SK-N-SH (cell line): ENCODE data around the gene SGMS2. TPM values are rescaled to one million over a fixed set of nuclear protein-coding genes. Genes with fewer than 3 reads are reported as not detected.

Experiments
- CTCF ChIA-PET: fragments of 300-600, 350-600 bp; formaldehyde crosslinking; extraction: SDS; loops from one replicate; lab custom pipeline; 2021; lab: Yijun Ruan, JAX
- POLR2A ChIA-PET: fragments of 350-600 bp; sonication (Branson Sonifier 250); formaldehyde crosslinking; extraction: SDS; loops from one replicate; lab custom pipeline; 2020; ENCODE audit warnings: antibody characterized with exemption, inconsistent platforms; lab: Yijun Ruan, JAX
- DNase-seq: peaks from one replicate; pipeline ENCODE4 v3.0.0; 2012
- H2AFZ ChIP-seq: fragments of 200-600 bp; sonication (generic); 2 replicates; pipeline ENCODE4 v1.8.1; 2016; ENCODE audit warnings: antibody characterized with exemption, mild to moderate bottlenecking, low read depth
- H3F3A ChIP-seq: fragments of 200-600 bp; sonication (generic); replicated peaks from 2 replicates; pipeline ENCODE3; 2016; ENCODE audit warnings: antibody characterized with exemption, mild to moderate bottlenecking; ENCODE audit not compliant: insufficient read depth
- H3K27ac ChIP-seq, 2 experiments: fragments of 200-500 bp in 1 of 2; fragments of 200-600 bp in 1 of 2; sonication (Bioruptor generic) in 1 of 2; sonication (generic), shearing (Covaris generic) in 1 of 2; 2 replicates each; pipeline versions ENCODE4 v1.5.1 to v1.6.1; 2014 to 2016; ENCODE audit warnings: low read depth in 2 of 2, inconsistent platforms in 1 of 2, low read length in 1 of 2, mild to moderate bottlenecking in 1 of 2, mixed read lengths in 1 of 2
- H3K27me3 ChIP-seq: fragments of 200-600 bp; sonication (generic), shearing (Covaris generic); 2 replicates; pipeline ENCODE4 v1.6.1; 2016; ENCODE audit warnings: mixed run types; ENCODE audit not compliant: insufficient read depth
- H3K36me3 ChIP-seq, 2 experiments: fragments of 200-500 bp in 1 of 2; fragments of 200-600 bp in 1 of 2; sonication (Bioruptor generic) in 1 of 2; sonication (generic) in 1 of 2; replicated peaks in 1 of 2; 2 replicates each; pipeline versions ENCODE3 to v1.5.1; 2014 to 2016; ENCODE audit warnings: low read length in 1 of 2, mild to moderate bottlenecking in 1 of 2; ENCODE audit not compliant: insufficient read depth in 2 of 2, control insufficient read depth in 1 of 2
- H3K4me1 ChIP-seq, 2 experiments: fragments of 200-500 bp in 1 of 2; fragments of 200-600 bp in 1 of 2; sonication (Bioruptor generic) in 1 of 2; sonication (generic), shearing (Covaris generic) in 1 of 2; 2 replicates each; pipeline versions ENCODE4 v1.5.1 to v1.6.1; 2014 to 2016; ENCODE audit warnings: low read depth in 1 of 2, low read length in 1 of 2, mixed run types in 1 of 2; ENCODE audit not compliant: insufficient read depth in 2 of 2, control insufficient read depth in 1 of 2
- H3K4me2 ChIP-seq: fragments of 200-600 bp; sonication (generic), shearing (Covaris generic); 2 replicates; pipeline ENCODE4 v1.6.1; 2017; ENCODE audit warnings: mixed run types
- H3K4me3 ChIP-seq, 2 experiments: fragments of 200-500 bp in 1 of 2; fragments of 200-600 bp in 1 of 2; sonication (Bioruptor generic) in 1 of 2; sonication (generic), shearing (Covaris generic) in 1 of 2; 2 replicates each; pipeline versions ENCODE4 v1.5.1 to v1.8.1; 2014 to 2016; ENCODE audit warnings: low read depth in 2 of 2, inconsistent platforms in 1 of 2, low read length in 1 of 2, mild to moderate bottlenecking in 1 of 2, mixed read lengths in 1 of 2, moderate library complexity in 1 of 2
- H3K79me2 ChIP-seq: fragments of 200-600 bp; sonication (generic); 2 replicates; pipeline ENCODE4 v1.8.1; 2017; ENCODE audit warnings: mild to moderate bottlenecking; ENCODE audit not compliant: insufficient read depth
- H3K9ac ChIP-seq: fragments of 200-600 bp; sonication (generic); 2 replicates; pipeline ENCODE4 v1.6.1; 2017; ENCODE audit warnings: mixed run types
- H3K9me2 ChIP-seq: fragments of 200-600 bp; sonication (generic); 2 replicates; pipeline ENCODE4 v1.6.1; 2017; ENCODE audit warnings: mixed run types
- H3K9me3 ChIP-seq: fragments of 200-600 bp; sonication (generic); 2 replicates; pipeline ENCODE4 v1.6.1; 2017; ENCODE audit warnings: mixed run types, mild to moderate bottlenecking, moderate library complexity
- H4K20me1 ChIP-seq: fragments of 200-600 bp; sonication (generic); 2 replicates; pipeline ENCODE4 v1.6.1; 2017; ENCODE audit warnings: mild to moderate bottlenecking, mixed run types; ENCODE audit not compliant: insufficient read depth
- FOXM1 ChIP-seq: IDR thresholded peaks from 2 replicates; pipeline ENCODE4 v1.4.0; 2012; ENCODE audit warnings: low read depth, mild to moderate bottlenecking
- RAD21 ChIP-seq: IDR thresholded peaks from 2 replicates; pipeline ENCODE4 v1.6.1; 2012; ENCODE audit warnings: mild to moderate bottlenecking, low read length
- RCOR1 ChIP-seq: fragments of 150-350 bp; IDR thresholded peaks from 2 replicates; pipeline ENCODE4 v1.6.1; 2017; ENCODE audit warnings: antibody characterized with exemption, low read length
- RFX5 ChIP-seq: IDR thresholded peaks from 2 replicates; pipeline ENCODE4 v1.6.1; 2012; ENCODE audit warnings: mild to moderate bottlenecking, improper control_type of control experiment, low read length
- SMC3 ChIP-seq: IDR thresholded peaks from 2 replicates; pipeline ENCODE4 v1.6.1; 2012; ENCODE audit warnings: low read depth, low read length, improper control_type of control experiment
- WGBS: methylation state at CpG from one replicate; pipeline ENCODE4 v1.1.6; 2017; ENCODE audit warnings: low lambda C conversion rate; 5-methylcytosine and 5-hydroxymethylcytosine counted together
- polyA plus RNA-seq, 3 experiments: library from polyadenylated mRNA; depleted of rRNA; stranded (reverse); fragments of >200 nt; gene quantifications; 2 replicates each; pipeline ENCODE4 v1.2.3, GENCODE V29; 2012
- TF ChIP-seq, protein P1 (sequence below): fragments of 200-600 bp; sonication (generic); IDR thresholded peaks from 2 replicates; pipeline ENCODE4 v1.6.1; 2017; ENCODE audit warnings: antibody characterized with exemption, mild to moderate bottlenecking, moderate library complexity
- TF ChIP-seq, protein P2 (sequence below): fragments of 150-350 bp; IDR thresholded peaks from 2 replicates; pipeline ENCODE4 v1.6.1; 2016; ENCODE audit warnings: mild to moderate bottlenecking, low read depth, low read length
- TF ChIP-seq, protein P3 (sequence below): fragments of 150-350 bp; IDR thresholded peaks from 2 replicates; pipeline ENCODE4 v1.6.1; 2017; ENCODE audit warnings: antibody characterized with exemption, low read length, low read depth, borderline replicate concordance

Gene SGMS2
- polyA plus RNA-seq, 1 of the 3 experiments (the other 2 are of a cell fraction) = 0.82 TPM

DNA sequence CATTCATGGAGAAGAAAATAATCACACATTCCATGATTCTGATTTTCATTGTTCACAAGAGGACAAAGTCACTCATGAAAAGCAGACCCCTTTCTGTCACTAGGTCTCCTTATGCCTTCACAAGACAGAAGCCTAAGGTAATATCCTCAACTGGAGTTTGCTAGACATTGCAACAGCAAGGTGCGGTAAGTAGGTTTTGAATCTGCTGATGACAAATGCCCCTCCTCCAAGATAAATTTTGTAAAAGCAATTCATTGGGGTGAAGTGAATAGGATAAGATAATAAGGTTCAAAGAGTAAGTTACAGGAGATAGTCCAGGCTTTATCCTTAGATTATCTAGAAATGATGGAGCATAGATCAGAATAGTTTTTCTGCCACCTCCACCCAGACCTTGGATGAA is 90.5 kb downstream of the SGMS2 start:
- ChIA-PET CTCF (interaction anchor here (0.6 to 3.0 kb wide), 3 partner anchors 153 to 157 kb away, joined by 3 to 19 read pairs (median 15); no protein-coding TSS in a partner anchor), POLR2A (no interaction called here)
- Histone ChIP-seq H3K27ac (no peak overlapping the region), H2AFZ (no peak overlapping the region), H3K9ac (no peak overlapping the region), H3K9me2 (no peaks in the 10 kb centered on the region), H3K4me1 (no peaks in the 10 kb centered on the region; a peak in 1 of 4 replicates), H3K79me2 (no peaks in the 10 kb centered on the region), H4K20me1 (no peaks in the 10 kb centered on the region), H3K9me3 (no peaks in the 10 kb centered on the region), H3K4me3 (no peak overlapping the region), H3K4me2 (no peak overlapping the region), H3K36me3 (no peaks in the 10 kb centered on the region), H3K27me3 (no peaks in the 10 kb centered on the region), H3F3A (no peaks in the 10 kb centered on the region)
- TF ChIP-seq SMC3 = no peak
- no peak for TF ChIP-seq RFX5
- TF ChIP-seq, protein P1, sequence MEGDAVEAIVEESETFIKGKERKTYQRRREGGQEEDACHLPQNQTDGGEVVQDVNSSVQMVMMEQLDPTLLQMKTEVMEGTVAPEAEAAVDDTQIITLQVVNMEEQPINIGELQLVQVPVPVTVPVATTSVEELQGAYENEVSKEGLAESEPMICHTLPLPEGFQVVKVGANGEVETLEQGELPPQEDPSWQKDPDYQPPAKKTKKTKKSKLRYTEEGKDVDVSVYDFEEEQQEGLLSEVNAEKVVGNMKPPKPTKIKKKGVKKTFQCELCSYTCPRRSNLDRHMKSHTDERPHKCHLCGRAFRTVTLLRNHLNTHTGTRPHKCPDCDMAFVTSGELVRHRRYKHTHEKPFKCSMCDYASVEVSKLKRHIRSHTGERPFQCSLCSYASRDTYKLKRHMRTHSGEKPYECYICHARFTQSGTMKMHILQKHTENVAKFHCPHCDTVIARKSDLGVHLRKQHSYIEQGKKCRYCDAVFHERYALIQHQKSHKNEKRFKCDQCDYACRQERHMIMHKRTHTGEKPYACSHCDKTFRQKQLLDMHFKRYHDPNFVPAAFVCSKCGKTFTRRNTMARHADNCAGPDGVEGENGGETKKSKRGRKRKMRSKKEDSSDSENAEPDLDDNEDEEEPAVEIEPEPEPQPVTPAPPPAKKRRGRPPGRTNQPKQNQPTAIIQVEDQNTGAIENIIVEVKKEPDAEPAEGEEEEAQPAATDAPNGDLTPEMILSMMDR = no peak
- no peak for TF ChIP-seq RAD21
- TF ChIP-seq RCOR1 = no peak
- no peak for DNase-seq
- 9% methylated on average over 1 of the region's 1 CpG for WGBS

DNA sequence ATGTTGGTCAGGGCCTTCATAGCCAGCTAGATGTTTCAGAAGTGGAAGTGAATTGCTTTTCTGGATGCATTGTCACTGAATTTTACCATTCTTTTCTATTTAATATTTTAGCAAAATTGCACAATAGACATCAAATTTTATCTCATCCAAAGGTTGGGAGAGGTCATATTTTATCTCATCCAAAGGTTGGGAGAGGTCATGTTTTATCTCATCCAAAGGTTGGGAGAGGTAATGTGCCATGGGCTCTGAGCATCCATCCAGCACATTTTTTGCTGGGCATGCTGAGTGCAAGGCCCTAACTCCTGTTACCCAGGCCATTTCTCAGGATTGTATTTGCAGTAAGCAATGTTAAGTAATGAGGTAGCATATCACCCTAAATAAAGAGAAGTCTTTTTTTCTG is 91.9 kb downstream of the SGMS2 start:
- DNase-seq = no peak
- Histone ChIP-seq H3K27me3 (no peaks in the 10 kb centered on the region), H3K9me3 (no peaks in the 10 kb centered on the region), H3K9me2 (no peaks in the 10 kb centered on the region), H3F3A (no peaks in the 10 kb centered on the region), H4K20me1 (no peaks in the 10 kb centered on the region), H3K79me2 (no peaks in the 10 kb centered on the region), H3K27ac (no peak overlapping the region), H3K4me1 (no peaks in the 10 kb centered on the region), H3K36me3 (no peaks in the 10 kb centered on the region), H3K4me3 (no peak overlapping the region), H3K9ac (no peak overlapping the region), H3K4me2 (no peak overlapping the region), H2AFZ (no peak overlapping the region)
- TF ChIP-seq, protein P1 = no peak
- TF ChIP-seq RAD21 (no peak), FOXM1 (no peak)
- TF ChIP-seq, protein P2, sequence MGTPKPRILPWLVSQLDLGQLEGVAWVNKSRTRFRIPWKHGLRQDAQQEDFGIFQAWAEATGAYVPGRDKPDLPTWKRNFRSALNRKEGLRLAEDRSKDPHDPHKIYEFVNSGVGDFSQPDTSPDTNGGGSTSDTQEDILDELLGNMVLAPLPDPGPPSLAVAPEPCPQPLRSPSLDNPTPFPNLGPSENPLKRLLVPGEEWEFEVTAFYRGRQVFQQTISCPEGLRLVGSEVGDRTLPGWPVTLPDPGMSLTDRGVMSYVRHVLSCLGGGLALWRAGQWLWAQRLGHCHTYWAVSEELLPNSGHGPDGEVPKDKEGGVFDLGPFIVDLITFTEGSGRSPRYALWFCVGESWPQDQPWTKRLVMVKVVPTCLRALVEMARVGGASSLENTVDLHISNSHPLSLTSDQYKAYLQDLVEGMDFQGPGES = no peak
- TF ChIP-seq, protein P3, sequence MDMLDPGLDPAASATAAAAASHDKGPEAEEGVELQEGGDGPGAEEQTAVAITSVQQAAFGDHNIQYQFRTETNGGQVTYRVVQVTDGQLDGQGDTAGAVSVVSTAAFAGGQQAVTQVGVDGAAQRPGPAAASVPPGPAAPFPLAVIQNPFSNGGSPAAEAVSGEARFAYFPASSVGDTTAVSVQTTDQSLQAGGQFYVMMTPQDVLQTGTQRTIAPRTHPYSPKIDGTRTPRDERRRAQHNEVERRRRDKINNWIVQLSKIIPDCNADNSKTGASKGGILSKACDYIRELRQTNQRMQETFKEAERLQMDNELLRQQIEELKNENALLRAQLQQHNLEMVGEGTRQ = no peak
- CTCF ChIA-PET = interaction anchor here (3.0 kb wide), 2 partner anchors 156 to 158 kb away, joined by 15 to 19 read pairs; no protein-coding TSS in a partner anchor
- POLR2A ChIA-PET = no interaction called here
